Progenitor cell of endocrine pancreas (in vitro differentiated cells): ENCODE data around the gene ZNF883. TPM values are rescaled to one million over a fixed set of nuclear protein-coding genes. Genes with fewer than 3 reads are reported as not detected.

Experiments
- DNase-seq: peaks from one replicate; pipeline ENCODE4 v3.0.0; 2021; ENCODE audit warnings: low spot score; ENCODE audit not compliant: unreplicated experiment
- H3K27ac Mint-ChIP-seq: 2 replicates; pipeline ENCODE4 v1.8.0; 2021; ENCODE audit warnings: mild to moderate bottlenecking, moderate library complexity, mixed read lengths
- H3K27me3 Mint-ChIP-seq: 2 replicates; pipeline ENCODE4 v1.8.0; 2021; ENCODE audit warnings: mixed read lengths
- H3K36me3 Mint-ChIP-seq: 2 replicates; pipeline ENCODE4 v1.8.0; 2022; ENCODE audit warnings: mixed read lengths; ENCODE audit not compliant: insufficient read depth
- H3K4me1 Mint-ChIP-seq: 2 replicates; pipeline ENCODE4 v1.8.0; 2021; ENCODE audit warnings: low read depth, mixed read lengths
- H3K4me3 Mint-ChIP-seq: 2 replicates; pipeline ENCODE4 v1.8.0; 2021; ENCODE audit warnings: low read depth, mild to moderate bottlenecking, moderate library complexity, mixed read lengths
- H3K9me3 Mint-ChIP-seq: 2 replicates; pipeline ENCODE4 v1.8.0; 2021; ENCODE audit warnings: low read depth, mixed read lengths
- total RNA-seq: library from RNA; stranded (reverse); gene quantifications from 2 replicates; pipeline ENCODE4 v1.2.1, GENCODE V29; 2021
- TF ChIP-seq, protein P1 (sequence below): fragments of 200-600 bp; sonication (generic); IDR thresholded peaks from one replicate; pipeline ENCODE4 v1.5.0; 2021; ENCODE audit warnings: antibody characterized with exemption, mild to moderate bottlenecking; ENCODE audit not compliant: unreplicated experiment

Gene ZNF883
- total RNA-seq, 1 donor from 2014 or later = 16.5 TPM

DNA sequence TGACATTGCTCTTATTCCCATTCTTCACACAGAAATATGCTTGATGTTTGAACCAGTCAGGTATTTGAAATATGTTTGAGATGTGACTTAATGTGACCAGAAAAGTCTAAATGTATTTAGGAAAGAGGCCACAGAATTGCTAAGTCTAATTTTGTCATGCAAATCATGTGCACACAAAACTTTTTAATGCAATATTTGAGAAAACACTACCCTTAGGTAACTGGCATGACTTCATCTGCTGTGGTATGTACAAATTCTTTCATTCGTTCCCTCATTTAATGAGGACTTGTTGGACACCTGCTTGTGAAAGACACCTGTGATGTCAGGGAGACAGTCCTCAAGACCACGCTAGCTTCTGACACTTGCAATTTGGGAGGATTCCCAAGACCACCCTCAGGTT, 100.3 kb downstream of the ZNF883 start:
- Mint-ChIP-seq H3K27me3 (peaks cover 13% of the 10 kb centered on the region), H3K9me3 (no peaks in the 10 kb centered on the region), H3K27ac (no peak overlapping the region), H3K4me1 (no peaks in the 10 kb centered on the region), H3K4me3 (no peak overlapping the region), H3K36me3 (no peaks in the 10 kb centered on the region)
- DNase-seq = no peak
- TF ChIP-seq, protein P1, sequence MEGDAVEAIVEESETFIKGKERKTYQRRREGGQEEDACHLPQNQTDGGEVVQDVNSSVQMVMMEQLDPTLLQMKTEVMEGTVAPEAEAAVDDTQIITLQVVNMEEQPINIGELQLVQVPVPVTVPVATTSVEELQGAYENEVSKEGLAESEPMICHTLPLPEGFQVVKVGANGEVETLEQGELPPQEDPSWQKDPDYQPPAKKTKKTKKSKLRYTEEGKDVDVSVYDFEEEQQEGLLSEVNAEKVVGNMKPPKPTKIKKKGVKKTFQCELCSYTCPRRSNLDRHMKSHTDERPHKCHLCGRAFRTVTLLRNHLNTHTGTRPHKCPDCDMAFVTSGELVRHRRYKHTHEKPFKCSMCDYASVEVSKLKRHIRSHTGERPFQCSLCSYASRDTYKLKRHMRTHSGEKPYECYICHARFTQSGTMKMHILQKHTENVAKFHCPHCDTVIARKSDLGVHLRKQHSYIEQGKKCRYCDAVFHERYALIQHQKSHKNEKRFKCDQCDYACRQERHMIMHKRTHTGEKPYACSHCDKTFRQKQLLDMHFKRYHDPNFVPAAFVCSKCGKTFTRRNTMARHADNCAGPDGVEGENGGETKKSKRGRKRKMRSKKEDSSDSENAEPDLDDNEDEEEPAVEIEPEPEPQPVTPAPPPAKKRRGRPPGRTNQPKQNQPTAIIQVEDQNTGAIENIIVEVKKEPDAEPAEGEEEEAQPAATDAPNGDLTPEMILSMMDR = no peak

Other genes with a start within 250 kb of the ZNF883 start
- gene SLC46A2, start 121.3 kb downstream of the ZNF883 start, total RNA-seq = not detected in 2 replicates
- 7.9 and 8.7 TPM in 2 replicates for gene ZFP37, start 44.5 kb upstream of the ZNF883 start, total RNA-seq
- 3.0 and 3.3 TPM in 2 replicates for gene SLC31A2, start 138.8 kb upstream of the ZNF883 start, total RNA-seq
- 26.9 and 29.3 TPM in 2 replicates for gene FKBP15, start 209.1 kb upstream of the ZNF883 start, total RNA-seq
- 28.2 and 28.5 TPM in 2 replicates for gene SLC31A1, start 209.4 kb upstream of the ZNF883 start, total RNA-seq